NCI-H82 treated with DMSO at 0.1 percent for 48 hours (cell line): Measurements from ENCODE around the gene POLR1E.
"Not testable (repeated sequence)": the region's sequence is repeated elsewhere in the genome, so short reads cannot be mapped to it uniquely, and the experiment has no call there.

ENCODE experiments used
- DNase-seq: peaks from one replicate; lab custom pipeline; 2025; ENCODE audit not compliant: unreplicated experiment; lab: John Stamatoyannopoulos, UW

The POLR1E gene

GRCh38 chr9:37464426-37465248 lies 21.1 kb upstream of the POLR1E start:
- no peak for DNase-seq

DNA sequence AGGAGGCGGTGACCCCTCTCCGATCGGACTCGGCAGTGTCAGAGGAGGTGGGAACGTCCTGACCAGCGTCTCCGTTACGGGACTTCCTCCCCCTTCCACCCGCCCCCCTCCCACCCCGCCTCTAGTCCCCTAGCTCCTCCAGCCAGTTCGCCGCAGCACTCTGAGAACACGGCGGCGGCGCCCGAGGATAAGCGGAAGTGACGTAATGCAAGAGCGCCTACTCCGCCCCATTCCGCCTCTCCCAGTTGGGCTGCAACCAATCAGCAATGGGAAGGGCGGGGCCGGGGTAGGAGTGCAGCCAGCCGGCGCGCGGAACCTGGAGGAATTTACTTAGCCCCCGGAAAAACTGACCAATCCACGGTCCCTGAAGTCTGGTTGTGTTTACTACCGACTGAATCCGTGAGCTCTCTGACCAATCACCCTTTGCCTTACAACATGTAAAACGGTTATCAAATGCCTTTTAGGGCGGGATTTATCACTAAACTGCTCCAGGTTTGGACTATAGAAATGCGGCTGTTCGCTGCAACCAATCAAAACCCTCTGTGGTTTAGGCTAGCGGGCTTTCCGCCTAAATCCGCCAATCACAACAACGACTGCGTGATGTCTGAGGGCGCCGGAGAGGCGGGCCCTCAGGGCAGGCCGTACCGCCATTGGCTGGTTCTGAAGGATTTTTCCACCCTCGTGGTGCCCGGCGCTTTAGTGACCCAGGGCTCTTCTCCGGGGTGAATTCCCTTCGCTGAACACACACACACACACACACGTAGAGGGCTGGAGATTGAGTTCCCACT lies 20.3 kb upstream of the POLR1E start, which contains the start of gene ZBTB5:
ZBTB5 (minus strand) TSS at position 202 of the 788 bp plus-strand sequence. CDS start 22,899 bp downstream, outside the sequence.
- DNase-seq: peak; percentile 98

- no peak for DNase-seq
Observed at GRCh38 chr9:37466037-37466709, 19.6 kb upstream of the POLR1E start.

DNA sequence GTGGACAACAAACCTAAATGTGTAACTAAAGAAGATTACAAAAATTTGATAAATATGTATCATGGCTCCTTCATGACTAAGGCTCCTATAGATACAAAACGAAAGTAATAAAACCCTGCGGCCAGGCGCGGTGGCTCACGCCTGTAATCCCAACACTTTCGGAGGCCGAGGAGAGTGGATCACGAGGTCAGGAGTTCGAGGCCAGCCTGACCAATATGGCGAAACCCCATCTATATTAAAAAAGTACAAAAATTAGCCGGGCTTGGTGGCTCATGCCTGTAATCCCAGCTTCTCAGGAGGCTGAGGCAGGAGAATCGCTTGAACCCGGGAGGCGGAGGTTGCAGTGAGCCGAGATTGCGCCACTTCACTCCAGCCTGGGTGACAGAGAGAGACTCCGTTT lies 18.2 kb upstream of the POLR1E start:
- not testable (repeated sequence) for DNase-seq

DNA sequence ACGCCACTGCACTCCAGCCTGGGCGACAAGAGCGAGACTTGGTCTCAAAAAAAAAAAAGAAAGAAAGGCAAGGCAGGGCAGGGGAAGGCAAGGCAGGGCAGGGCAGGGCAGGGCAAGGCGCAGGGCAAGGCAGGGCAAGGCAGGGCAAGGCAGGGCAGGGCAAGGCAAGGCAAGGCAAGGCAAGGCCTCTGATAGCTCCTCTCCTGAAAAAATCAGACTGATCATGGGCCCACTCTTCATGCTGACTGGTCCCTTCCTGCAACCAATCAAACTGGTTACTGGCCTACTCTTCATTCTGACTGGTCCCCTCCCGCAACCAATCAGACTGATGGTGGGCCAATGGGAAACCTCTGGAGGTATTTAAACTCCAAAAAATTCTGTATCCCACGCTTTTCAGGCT lies 17.1 kb upstream of the POLR1E start:
- DNase-seq: no peak

GRCh38 chr9:37471942-37472684 lies 13.6 kb upstream of the POLR1E start:
- no peak for DNase-seq

GRCh38 chr9:37473982-37474381 lies 11.8 kb upstream of the POLR1E start:
- DNase-seq: not testable (repeated sequence)

GRCh38 chr9:37474438-37474837 lies 11.3 kb upstream of the POLR1E start:
- DNase-seq: no peak

- no peak for DNase-seq
Observed at GRCh38 chr9:37476930-37477329, 8.8 kb upstream of the POLR1E start.

DNA sequence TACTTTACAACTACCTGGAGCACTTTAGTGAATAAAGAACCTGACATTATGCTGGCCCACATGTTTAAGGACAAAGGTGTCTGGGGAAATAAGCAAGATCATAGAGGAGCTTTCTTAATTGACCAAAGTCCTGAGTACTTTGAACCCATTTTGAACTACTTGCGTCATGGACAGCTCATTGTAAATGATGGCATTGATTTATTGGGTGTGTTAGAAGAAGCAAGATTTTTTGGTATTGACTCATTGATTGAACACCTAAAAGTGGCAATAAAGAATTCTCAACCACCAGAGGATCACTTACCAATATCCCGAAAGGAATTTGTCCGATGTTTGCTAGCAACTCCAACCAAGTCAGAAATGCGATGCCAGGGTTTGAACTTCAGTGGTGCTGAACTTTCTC lies 8.3 kb upstream of the POLR1E start:
- not testable (repeated sequence) for DNase-seq

DNA sequence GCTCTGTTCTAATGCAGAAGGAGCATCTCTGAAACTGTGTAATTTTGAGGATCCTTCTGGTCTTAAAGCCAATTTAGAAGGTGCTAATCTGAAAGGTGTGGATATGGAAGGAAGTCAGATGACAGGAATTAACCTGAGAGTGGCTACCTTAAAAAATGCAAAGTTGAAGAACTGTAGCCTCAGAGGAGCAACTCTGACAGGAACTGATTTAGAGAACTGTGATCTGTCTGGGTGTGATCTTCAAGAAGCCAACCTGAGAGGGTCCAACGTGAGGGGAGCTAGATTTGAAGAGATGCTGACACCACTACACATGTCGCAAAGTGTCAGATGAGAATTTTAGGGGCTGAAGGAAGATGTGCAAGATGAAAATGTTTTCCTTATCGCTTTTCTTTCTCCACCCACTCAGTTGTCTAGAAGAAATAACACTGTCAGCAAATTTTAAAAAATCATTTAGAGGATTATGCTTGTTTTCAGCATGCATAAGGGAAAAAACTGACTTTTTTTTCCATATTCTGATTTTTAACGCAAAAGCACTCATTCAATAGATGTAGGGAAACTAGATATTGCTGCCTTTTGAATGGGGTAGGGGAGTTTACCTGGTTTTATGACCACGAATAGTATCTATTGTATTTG lies 7.6 kb upstream of the POLR1E start:
- DNase-seq: not testable (repeated sequence)

DNA sequence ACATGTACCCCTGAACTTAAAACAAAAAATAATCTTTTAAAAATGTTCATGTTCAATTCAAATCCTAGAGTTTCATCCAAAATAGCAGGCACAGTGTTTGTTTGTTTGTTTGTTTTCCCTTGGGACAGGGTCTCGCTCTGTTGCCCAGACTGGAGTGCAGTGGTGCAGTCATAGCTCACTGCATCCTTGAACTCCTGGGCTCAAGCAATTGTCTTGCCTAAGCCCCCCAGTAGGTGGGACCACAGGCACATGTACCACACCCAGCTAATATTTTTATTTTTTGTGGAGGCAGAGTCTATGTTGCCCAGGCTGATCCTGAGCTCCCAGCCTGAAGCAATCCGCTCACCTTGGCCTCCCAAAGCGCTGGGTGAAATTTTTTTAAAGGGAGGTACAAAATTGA lies 5.0 kb upstream of the POLR1E start:
- DNase-seq: no peak

DNA sequence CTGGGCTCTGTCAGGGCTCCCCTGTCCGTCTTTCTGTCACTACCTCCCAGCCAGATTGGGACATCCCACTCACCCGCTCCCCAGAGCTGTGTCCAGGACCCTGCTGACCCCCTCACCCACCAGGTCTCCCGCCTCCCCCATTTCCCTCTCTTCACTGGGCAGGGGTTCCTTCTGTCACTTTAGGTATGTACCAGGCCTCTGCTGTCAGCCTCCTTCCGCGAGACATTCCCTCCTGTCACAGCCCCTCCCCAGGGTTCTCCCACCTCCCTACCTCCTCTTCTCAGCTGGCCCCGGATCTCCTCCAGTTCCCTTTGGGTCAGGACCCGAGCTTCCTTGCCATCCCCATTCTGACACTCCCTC lies 488 bp downstream of the POLR1E start:
- no peak for DNase-seq

DNA sequence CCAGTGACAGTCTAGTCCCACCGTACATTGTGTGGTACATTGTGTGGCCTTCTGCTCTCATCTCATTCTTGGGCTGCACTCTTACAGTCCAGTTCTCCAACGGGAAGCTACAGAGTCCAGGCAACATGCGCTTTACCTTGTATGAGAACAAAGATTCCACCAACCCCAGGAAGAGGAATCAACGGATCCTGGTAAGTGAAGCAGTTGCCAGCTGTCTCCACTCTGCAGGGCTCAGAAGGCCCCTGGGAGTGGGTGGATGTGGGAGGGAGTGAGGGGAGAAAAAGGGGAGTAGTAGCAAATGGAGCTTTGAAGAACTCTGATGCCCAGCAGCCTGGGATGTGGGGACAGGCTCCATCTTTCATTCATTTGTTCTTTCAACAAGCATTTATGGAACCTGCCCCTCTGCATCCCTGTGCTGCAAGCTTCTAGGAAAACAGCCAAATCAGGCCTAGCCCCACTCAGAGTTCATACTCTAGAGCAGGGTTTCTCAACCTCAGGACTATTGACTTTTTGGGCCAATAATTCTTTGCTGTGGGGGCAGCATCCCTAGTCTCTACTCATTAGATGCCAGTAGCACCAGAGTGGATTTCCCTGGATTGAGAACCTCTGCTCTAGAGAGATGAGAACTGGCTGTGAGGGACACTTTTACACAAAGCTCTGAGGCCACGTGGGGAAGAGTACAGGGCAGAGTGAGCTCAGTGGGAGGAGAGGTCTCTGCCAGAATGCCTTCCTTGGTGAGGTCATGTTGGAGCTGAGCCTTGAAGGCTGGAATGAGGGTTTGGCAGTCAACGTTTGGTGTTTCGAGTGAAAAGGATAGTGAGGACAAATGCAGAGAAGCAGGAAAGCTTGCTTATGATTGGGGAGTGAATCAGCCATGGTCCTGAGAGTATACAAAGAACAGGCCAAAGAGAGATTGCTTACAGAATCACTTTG lies 1.1 kb downstream of the POLR1E start:
- DNase-seq: no peak

DNA sequence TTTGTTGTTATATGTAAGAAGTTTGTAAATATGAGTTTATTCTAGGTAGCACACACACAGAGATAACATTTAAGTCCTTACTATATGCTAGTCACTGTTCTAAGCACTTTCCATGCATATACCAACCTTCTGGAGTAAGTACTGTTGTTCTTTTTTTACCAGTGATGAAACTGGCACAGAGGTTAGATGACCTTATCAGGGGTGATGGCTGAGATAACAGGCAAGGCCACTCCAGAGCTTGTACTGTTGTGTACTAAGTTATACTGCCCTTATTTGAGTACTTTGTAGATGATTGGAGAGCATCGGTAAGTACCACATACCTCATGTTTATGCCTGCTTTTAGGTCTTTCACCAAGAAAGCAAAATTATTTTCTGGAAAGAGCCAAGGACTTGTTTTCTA lies 6.2 kb downstream of the POLR1E start:
- no peak for DNase-seq

DNA sequence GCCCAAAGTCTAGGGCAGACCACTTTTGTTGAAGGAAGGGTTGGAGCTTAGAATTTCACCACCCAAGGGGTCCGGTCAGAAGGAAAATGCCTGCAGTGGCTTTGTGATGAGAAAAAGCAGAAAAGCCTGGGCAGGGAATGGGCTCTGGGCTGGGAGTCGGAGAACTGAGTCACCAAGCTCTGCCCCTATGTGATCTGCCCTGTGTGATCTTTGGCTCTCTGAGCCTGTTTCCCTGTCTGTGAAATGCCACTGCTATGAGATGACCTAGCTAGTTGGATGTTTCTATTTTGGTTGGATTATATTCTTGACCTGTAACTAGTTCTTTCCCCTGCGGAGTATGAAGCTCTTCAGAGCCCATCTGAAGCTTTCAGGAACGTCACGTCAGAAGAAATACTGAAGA lies 9.8 kb downstream of the POLR1E start:
- DNase-seq: no peak

DNA sequence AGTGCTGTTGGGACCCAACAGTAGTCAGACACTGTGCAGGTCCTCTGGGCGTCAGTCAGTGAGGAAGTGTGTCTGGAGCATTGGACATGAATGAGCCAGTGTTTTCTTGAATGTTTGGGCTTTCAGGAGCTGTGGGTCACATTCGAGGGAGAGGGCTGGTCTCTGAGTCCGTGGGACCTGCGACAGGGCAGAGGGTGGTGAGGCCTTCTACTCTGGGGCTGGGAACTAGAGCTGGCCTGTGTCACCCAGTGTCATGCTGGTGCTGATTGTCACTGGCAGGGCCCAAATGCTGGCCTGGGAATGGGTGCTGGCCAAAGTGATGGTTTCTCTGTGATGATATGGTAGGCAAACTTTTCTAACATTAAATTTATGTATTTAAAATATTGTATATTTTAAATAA lies 10.3 kb downstream of the POLR1E start:
- DNase-seq: no peak

- DNase-seq: no peak
Observed at GRCh38 chr9:37497320-37497719, 11.6 kb downstream of the POLR1E start.

DNA sequence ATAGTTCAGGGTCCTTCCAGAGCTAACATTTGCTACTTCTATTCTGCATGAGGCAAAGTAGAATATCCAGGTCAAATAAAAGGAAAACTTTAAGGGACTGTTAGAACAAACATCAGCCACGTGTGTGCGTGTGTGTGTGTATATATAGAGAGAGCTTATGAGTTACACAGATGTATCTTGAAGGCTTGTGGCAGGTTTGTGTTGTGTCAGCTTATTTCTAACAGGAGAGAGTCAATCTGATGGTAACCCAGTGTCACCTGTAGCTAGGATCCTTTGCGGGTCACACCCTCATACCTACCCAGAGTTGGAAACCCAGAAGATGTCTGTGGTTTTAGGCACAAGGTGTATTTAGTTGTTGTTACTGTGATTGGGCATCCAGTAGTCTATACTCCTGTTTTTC lies 12.7 kb downstream of the POLR1E start:
- DNase-seq: no peak
